ENCODE results near the gene PDE4C.

DNA sequence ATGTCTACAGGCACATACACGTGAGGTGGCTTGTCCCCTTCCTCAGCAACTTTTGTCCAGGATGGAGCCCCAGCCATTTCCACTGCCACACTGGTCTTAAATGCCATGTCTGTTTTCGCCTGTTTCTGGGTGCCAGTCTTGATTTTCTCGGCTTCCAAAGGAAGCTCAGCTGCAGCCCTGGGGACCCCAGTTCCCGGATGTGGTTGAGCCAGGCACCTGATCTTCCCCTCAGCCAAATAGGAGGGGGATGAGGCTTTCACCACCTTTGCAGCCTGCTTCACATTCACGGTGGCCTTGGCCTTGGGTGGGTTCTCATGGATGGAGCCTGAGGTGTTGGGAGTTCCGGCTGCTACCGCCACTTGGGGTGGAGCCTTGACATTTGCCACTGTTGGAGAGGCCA is 39.3 kb upstream of the PDE4C start:
- no peak for TF ChIP-seq CTCF (IDR thresholded peaks at IDR 0.05)
- no peak for TF ChIP-seq POLR2A (IDR thresholded peaks at IDR 0.05)

Measured in lower leg skin (tissue), 3 donors.